DMS 273 treated with DMSO at 0.1 percent for 48 hours (cell line): ENCODE results near the gene SMAD2.
"Not testable (repeated sequence)": the region's sequence is repeated elsewhere in the genome, so short reads cannot be mapped to it uniquely, and the experiment has no call there.

Source experiments
- DNase-seq: peaks from one replicate; lab custom pipeline; 2025; lab: John Stamatoyannopoulos, UW

The SMAD2 gene

DNA sequence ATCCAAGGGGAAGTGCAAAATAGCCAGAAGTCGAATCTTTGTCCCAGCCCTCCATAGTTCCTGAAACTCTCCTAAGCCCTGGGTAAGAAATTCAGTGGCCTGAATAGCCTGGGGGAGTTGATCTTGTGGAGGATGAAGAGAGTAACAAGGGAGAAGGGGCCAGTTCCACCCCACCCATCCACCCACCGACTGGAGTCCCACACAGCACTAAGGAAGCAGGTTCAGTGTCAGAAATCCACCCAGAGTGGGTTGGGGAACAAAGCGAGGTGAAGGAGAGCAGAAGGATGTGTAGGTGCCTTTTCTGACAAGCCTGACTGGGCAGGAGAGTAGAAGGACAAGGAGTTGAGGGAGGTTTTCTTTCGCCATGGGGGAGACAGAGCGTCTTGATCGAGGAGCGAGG lies 136.8 kb downstream of the SMAD2 start:
- DNase-seq = no peak

GRCh38 chr18:47791461-47791985 lies 138.9 kb downstream of the SMAD2 start:
- no peak for DNase-seq

DNA sequence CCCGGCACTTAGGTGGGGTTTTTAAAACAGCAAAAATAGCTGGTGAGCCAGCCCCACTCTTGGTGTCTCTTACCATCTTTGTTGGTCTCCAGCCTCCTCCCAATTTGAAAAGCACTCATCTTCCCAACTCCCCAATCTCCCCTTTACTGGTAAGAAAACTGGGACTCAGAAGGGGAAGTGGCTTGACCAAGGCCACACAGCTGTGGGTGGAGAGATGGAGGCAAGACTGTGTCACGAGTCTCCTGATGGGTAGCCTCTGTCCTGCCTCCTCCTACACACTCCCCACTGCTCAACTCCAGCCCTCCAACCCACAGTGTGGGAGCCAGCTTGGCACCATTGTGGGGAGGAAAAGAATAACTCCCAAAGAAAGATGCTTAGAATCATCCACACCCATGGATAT lies 140.4 kb downstream of the SMAD2 start:
- no peak for DNase-seq

DNA sequence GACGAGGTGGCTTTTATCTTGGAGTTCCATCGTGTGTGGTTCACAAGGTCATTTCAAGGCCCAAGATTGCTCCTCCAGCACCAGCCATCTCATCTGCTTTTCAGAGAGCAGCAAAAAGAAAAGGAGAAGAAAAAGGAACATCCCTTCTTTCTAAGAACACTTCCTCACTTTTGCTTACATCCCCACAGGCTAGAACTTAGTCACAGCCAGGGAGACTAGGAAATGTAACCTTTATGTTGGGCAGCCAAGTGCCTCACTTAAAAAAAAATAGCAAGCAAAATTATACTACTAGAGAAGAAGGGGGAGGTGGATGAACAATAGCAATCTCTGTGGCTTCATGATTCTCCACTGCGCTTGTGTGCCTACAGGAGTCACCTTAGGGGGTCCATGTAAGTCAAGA lies 141.8 kb downstream of the SMAD2 start:
- no peak for DNase-seq

- DNase-seq = no peak
Observed at GRCh38 chr18:47781561-47781960, 148.9 kb downstream of the SMAD2 start.

DNA sequence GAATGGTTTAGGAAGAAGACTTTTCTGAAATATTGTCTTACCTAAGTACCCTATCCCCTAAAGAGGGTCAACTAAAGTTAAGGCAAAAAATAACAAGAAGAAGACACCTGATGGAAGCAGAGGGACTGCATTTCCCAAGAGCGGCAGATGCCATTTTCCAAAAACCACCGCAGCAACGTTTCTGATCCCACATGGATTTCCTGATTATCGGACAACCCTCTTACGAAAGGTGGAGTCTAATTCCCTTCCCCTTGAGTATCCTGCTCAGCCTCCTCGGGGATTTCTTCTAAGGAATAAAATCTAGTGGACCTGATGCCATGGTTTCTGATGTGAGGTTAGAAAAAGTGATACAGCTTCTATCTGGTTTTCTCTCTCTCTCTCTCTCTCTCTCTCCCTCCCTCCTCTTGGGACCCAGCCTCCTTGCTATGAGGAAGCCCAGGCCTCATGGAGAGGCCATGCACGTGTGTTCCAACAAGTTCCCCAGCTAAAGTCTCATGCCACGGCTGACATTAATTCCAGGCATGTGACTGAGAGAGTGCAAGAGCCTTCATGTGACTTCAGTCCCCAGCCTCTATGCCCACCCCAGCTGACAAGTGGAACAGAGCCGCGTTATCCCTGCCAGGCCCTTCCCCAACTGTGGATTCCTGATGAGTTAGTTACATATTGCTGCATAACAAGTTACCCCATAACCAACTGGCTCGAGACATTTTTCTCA lies 150.3 kb downstream of the SMAD2 start:
- no peak for DNase-seq

DNA sequence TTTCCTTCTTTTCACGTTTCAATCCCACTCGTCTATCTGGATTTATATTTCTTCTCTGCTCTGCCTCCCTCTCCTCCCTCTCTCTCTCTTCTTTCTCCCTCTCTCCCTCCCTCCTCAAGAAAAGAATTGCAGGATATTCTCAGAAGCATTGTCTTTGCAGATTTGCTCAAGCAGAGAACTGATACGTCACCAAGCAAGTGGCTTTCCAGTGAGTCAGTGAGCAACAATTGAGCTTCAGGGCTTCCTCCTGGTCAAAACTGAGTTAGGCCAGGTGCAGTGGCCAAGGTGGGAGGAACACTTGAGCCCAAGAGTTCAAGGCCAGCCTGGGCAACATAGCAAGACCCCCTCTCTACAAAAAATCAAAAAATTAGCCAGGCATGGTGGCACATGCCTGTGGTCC lies 151.1 kb downstream of the SMAD2 start:
- no peak for DNase-seq

- no peak for DNase-seq
Observed at GRCh38 chr18:47777626-47778025, 152.8 kb downstream of the SMAD2 start.

DNA sequence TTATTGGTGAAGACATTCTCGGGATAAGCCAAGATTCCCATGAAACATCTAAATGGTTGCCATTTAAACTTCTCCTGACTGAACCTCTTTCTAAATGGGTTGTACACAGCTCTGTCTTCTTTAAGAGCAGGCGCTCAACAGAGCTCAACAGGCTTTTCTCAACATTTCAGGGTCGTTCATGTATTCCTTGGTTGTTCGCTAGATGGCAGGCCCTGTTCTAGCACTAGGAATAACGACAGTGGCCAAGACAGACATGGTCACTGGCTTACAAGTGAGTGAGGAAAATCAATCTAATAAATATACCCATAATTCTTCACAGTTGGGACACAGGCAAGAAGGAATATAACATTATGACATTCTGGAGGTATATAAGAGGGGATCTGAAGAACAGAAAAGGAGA lies 154.5 kb downstream of the SMAD2 start:
- no peak for DNase-seq

DNA sequence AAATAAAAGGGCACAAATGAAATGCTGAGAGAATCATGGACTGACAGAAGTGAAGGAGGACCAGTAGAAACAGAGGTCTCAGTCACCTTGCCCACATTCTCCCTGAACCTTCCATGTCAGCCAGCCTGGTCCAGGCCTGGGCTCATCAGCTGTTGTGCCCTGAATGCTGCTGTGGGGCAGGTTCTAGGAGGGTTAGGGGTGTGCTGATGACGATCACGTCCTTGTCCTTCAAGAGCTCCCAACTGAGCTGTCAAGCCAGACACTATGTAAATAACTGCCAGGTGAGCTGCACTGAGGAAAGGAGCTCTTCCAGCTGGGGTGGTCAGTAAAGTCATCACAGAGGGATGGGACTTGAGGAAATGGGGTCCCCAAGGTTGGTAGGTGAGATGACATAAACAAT lies 156.5 kb downstream of the SMAD2 start:
- DNase-seq = no peak

DNA sequence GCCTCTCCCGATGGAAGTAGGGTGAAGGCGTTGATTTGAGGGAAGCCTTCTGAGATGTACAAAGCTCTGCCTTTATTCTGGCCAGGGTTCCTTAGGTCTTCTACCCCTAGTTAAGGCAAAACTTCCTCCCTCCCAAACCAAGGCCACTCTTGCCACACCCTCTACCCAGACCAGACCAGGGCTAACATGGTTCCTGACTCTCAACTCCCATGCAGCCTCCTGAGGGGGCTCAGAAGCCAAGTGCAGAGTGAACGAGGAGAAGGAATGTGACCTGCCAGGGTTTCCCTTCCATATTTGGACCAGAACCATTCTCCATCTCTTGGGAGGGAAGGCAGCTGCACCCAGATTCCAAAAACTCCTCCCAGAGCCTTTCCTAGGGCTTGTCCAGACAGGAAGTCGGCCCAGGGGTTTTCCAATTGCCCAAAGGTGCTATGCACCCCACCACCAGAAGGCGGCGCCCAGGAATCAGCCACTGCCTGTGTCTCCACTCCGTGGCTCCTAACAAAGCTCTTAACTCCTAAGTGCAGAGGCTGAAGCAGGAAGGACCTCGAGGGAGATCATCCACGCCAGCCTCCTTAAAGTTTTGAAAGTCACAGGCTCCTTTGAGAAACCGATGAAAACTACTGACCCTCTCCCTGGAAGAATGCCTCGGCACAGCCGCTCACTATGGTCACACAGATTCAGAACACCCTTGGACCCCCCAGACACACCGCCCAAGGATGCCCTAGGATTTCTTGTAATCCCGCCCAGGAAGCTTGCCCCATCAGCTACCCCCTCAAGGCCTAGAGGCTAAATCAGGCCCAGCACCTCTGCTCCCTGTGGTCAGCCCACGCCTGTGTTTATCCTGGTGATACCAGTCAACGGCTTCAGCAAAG lies 157.8 kb downstream of the SMAD2 start:
- DNase-seq = peak; percentile 23

DNA sequence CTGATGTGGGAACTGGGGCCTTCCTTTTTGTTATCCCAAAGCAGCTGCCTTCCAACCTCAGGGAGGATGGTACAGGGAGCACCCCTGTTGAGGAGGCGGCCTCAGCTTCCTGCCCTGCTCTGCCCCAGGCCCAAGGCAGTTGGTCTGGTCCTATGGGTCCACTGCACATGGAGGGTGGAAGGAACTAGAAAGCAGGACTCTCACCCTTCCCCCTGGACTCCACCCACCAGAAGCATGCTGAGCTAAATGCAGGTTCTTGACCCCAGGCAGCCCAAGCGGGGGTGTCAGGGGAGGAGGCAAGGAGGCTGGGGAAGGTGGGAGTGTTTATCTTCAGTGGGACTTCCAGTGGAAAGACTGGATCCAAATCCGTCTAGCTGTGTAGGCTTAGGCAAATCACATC lies 158.5 kb downstream of the SMAD2 start:
- no peak for DNase-seq

- DNase-seq = no peak
Observed at GRCh38 chr18:47767699-47768098, 162.8 kb downstream of the SMAD2 start.

GRCh38 chr18:47767198-47767597 lies 163.3 kb downstream of the SMAD2 start:
- not testable (repeated sequence) for DNase-seq
